AG09309 (cell line): ENCODE data around the gene VIM.

Source experiments
- DNase-seq: peaks from one replicate; pipeline ENCODE4 v3.0.0-alpha.2; 2010; ENCODE audit warnings: low read depth
- H3K4me3 ChIP-seq: 2 replicates; pipeline ENCODE4 v1.5.1; 2011; ENCODE audit warnings: mild to moderate bottlenecking, low read depth, low read length, moderate library complexity; ENCODE audit not compliant: control insufficient read depth
- TF ChIP-seq, protein P1 (sequence below): IDR thresholded peaks from 2 replicates; pipeline ENCODE4 v1.5.1; 2011; ENCODE audit warnings: mild to moderate bottlenecking, low read depth, low read length, inconsistent platforms; ENCODE audit not compliant: insufficient read depth, control insufficient read depth; ENCODE audit errors: missing control alignments

The VIM gene

GRCh38 chr10:17276756-17277424 lies 48.8 kb downstream of the VIM start:
- TF ChIP-seq, protein P1, sequence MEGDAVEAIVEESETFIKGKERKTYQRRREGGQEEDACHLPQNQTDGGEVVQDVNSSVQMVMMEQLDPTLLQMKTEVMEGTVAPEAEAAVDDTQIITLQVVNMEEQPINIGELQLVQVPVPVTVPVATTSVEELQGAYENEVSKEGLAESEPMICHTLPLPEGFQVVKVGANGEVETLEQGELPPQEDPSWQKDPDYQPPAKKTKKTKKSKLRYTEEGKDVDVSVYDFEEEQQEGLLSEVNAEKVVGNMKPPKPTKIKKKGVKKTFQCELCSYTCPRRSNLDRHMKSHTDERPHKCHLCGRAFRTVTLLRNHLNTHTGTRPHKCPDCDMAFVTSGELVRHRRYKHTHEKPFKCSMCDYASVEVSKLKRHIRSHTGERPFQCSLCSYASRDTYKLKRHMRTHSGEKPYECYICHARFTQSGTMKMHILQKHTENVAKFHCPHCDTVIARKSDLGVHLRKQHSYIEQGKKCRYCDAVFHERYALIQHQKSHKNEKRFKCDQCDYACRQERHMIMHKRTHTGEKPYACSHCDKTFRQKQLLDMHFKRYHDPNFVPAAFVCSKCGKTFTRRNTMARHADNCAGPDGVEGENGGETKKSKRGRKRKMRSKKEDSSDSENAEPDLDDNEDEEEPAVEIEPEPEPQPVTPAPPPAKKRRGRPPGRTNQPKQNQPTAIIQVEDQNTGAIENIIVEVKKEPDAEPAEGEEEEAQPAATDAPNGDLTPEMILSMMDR, result no peak
- no peak for DNase-seq
- no peak overlapping the region for H3K4me3 ChIP-seq

GRCh38 chr10:17278607-17279240 lies 50.7 kb downstream of the VIM start:
- DNase-seq, result no peak
- H3K4me3 ChIP-seq, result no peak overlapping the region
- TF ChIP-seq, protein P1, result no peak

GRCh38 chr10:17282311-17282710 lies 54.3 kb downstream of the VIM start:
- TF ChIP-seq, protein P1, result no peak
- H3K4me3 ChIP-seq, result no peak overlapping the region
- DNase-seq, result no peak

- TF ChIP-seq, protein P1, result no peak
- H3K4me3 ChIP-seq, result no peak overlapping the region
- no peak for DNase-seq
Measured at GRCh38 chr10:17286562-17287550, 58.8 kb downstream of the VIM start.
